CD4-positive, alpha-beta T cell treated with Interleukin-15 for 4 hours (primary cell): Measurements from ENCODE around the gene SMAD3.

ENCODE experiments used
- DNase-seq: peaks from one replicate; pipeline ENCODE4 v3.0.0-alpha.2; 2020; ENCODE audit warnings: low spot score

The SMAD3 gene

DNA sequence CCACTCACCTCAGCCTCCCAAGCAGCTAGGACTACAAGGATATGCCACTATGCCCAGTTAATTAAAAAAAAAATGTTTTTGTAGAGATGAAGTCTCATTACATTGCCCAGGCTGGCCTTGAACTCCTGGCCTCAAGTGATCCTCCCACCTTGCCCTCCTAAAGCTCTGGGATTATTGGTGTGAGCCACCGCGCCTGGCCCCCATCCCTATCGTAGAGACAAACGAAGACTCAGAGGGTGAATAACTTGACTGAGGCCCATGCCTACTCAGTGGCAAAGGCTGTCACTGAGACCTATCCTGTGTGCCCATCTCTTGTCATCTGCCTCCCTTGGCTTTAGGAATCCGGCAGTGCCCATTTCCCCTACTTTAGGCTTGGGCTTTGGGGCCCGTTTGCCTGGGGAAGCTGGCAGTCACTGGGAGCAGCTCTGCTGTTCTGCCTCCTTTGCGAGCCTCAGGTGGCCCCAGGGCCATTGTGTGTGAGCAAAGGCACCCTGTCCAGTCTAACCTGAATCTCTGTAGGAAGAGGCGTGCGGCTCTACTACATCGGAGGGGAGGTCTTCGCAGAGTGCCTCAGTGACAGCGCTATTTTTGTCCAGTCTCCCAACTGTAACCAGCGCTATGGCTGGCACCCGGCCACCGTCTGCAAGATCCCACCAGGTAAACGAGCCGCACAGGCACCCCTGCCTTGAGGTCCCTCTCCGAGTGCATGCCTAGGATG lies 119.0 kb downstream of the SMAD3 start:
- DNase-seq, result no peak

- DNase-seq, result no peak
Observed at GRCh38 chr15:67185051-67185450, 119.6 kb downstream of the SMAD3 start.

DNA sequence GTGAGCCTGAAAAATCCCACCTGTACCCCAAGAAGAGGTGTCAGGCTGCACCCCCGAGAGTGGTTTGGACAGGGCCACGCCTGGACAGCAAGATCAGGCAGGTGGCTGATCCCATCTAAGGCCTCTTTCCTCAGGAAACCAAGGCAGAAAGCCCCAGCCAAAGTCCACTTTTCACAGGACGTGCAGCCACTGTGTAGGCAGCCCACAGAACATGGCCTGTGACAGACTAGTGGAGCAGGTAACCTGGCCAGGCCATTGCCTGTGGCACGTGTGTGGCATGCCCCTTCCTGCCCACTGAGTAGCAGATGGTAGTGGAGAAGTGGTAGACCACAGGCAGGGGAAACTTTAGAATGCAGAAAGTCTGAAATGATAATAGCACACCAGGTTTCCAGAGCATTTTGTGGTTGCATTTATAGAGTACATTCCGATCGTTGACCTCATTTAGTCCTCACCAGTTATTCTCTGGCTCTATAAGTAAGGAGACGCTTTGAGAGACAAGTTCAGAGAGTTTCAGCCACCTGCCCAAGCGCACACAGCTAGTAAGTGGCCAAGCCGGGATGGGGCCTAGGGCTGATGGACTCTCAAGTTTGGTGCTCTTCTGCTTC lies 120.3 kb downstream of the SMAD3 start:
- no peak for DNase-seq

GRCh38 chr15:67186226-67186649 lies 120.8 kb downstream of the SMAD3 start:
- no peak for DNase-seq

GRCh38 chr15:67186688-67187087 lies 121.3 kb downstream of the SMAD3 start:
- no peak for DNase-seq

GRCh38 chr15:67187351-67187854 lies 122.0 kb downstream of the SMAD3 start:
- DNase-seq, result no peak

GRCh38 chr15:67188551-67189218 lies 123.3 kb downstream of the SMAD3 start:
- DNase-seq, result no peak

DNA sequence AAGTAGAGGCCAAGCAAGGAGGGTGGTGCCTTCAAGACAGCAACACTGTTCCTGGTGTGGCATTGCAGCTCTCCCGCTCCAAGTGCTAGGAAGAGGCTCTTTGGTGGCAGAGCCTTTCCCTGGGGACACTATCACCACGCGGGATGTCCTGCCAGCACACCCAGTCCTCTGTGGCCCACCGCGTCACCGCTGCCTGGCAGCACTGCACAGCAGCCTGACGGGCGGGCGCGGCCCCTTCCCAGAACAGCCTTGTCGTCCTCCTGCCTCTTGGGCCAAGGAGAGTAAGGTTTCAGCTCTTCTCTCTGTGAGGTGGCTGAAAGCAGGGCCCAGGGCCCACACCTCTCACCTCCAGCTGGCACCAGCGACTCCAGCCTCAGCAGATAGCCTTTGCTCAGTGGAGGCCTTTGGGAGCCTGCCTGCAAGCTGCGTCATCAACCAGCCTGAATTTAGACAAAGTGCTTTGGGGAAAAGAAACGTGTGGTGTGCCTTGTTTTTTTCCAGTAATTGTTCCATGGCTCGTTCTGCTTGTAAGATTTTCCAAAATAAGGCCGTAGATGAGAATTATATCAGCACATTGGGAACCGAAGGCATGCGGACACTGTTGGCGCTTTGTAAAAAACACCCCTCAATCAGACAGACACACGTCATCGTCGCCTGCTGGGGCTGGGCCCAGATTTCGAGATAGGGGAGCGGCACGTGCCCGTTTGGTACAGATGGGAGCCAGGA lies 124.1 kb downstream of the SMAD3 start:
- no peak for DNase-seq

- no peak for DNase-seq
Observed at GRCh38 chr15:67190326-67190725, 124.9 kb downstream of the SMAD3 start.

- DNase-seq, result no peak
Observed at GRCh38 chr15:67190813-67191212, 125.4 kb downstream of the SMAD3 start.

DNA sequence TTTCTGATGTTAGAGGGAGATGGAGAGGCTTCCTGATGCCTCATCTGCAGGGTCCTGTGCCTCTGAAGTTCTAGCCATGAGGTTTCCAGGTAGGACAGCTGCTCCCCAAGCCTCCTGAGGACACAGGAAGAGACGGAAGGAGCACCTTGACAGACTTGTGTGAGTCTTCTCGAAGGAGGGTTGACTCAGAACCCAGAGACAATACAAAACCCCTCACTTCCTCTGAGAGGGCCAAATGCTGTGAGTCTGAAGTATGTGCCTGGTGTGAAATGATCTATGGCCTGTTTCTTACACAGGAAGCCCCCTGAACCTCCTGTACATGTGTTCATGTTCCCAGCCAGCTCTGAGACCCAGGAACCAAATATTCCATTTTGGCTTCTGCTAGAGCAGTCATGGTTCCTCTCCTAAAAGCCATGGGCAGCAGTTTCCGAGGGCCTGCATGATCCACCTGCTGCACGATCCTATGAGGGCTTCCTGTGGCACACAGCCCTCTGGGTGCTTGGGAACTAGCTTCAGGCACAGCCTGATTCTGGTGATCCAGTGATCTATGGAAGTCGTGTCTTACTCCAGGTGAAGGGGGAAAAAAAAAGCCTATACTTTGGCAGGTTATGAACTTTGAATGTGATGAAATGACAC lies 126.9 kb downstream of the SMAD3 start:
- no peak for DNase-seq

- no peak for DNase-seq
Observed at GRCh38 chr15:67193223-67193990, 128.0 kb downstream of the SMAD3 start.

DNA sequence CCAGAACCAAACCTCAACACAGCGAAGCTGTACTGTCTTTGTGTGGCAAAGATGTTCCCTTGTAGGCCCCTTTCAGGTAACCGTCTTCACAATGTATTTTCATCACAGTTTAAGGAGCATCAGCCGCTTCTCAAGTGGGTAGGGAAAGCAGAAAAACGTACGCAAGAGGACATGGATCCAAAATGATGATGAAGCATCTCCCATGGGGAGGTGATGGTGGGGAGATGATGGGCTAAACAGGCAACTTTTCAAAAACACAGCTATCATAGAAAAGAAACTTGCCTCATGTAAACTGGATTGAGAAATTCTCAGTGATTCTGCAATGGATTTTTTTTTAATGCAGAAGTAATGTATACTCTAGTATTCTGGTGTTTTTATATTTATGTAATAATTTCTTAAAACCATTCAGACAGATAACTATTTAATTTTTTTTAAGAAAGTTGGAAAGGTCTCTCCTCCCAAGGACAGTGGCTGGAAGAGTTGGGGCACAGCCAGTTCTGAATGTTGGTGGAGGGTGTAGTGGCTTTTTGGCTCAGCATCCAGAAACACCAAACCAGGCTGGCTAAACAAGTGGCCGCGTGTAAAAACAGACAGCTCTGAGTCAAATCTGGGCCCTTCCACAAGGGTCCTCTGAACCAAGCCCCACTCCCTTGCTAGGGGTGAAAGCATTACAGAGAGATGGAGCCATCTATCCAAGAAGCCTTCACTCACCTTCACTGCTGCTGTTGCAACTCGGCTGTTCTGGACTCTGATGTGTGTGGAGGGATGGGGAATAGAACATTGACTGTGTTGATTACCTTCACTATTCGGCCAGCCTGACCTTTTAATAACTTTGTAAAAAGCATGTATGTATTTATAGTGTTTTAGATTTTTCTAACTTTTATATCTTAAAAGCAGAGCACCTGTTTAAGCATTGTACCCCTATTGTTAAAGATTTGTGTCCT lies 129.0 kb downstream of the SMAD3 start:
- DNase-seq, result no peak

- no peak for DNase-seq
Observed at GRCh38 chr15:67195305-67195704, 129.9 kb downstream of the SMAD3 start.

GRCh38 chr15:67196222-67196621 lies 130.8 kb downstream of the SMAD3 start:
- DNase-seq, result no peak

GRCh38 chr15:67196672-67197363 lies 131.4 kb downstream of the SMAD3 start:
- DNase-seq, result no peak

GRCh38 chr15:67197364-67197695 lies 131.9 kb downstream of the SMAD3 start:
- no peak for DNase-seq

- no peak for DNase-seq
Observed at GRCh38 chr15:67198157-67198754, 132.9 kb downstream of the SMAD3 start.

DNA sequence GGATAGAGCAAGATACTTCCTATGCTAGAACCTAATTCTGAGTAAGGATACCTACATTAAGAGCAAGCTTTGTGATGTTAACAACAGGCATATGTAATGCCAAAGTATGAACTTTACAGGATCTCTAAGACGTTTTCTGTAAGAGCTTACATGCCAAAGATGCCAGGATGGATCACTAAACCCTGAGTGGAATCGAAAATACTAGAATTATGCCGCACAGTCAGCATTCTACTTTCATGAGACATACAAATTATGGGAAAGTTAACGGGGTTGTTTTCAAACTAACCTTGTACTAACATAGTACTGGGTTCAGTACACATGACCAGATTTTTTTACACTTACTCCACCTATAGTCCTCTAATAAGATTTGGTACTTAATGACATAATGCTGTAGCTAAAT lies 134.0 kb downstream of the SMAD3 start:
- DNase-seq, result no peak
